LoVo (cell line): ENCODE results near the gene SUMO3.

Experiments
- DNase-seq: peaks from one replicate; pipeline ENCODE4 v3.0.0-alpha.2; 2016; ENCODE audit warnings: low spot score

Gene SUMO3

DNA sequence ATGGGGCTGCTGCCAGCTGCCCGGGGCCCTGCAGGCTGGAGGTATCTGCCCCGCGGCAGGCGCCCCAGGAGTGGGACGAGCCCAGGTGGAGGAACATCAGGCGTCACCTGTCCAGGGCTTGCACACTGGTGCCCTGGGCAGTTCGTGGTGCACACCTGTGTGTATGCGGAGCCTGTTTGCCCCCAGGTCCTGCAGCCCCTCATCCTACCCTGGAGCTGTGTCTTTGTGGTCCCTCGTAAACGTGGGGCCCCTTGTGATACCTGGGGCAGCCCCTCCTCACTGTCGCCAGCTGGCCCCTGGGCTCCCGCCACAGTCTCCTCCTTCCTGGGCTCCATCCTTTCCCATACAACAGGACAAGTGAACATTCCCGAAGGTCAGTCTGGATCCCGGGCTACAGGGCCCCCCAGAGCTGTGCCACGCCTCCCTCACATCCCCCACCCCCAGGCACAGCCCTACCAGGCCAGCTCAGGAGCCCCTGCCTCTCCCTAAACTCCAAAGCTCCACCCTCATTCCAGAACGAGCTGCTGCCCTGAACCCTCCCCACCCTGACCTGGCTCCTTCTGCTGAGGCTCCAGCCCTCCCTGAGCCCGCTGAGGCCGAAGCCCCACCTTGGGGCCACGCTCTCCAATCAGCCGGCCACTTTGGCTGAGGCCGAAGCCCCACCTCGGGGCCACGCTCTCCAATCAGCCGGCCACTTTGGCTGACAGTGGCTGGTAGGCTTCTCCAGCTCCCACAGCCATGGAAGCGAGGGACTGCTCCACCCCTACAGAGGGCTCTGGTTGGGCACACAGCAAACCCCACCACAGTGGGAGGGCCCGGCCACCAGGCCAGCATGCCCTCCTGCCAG lies 58.9 kb downstream of the SUMO3 start:
- no peak for DNase-seq

DNA sequence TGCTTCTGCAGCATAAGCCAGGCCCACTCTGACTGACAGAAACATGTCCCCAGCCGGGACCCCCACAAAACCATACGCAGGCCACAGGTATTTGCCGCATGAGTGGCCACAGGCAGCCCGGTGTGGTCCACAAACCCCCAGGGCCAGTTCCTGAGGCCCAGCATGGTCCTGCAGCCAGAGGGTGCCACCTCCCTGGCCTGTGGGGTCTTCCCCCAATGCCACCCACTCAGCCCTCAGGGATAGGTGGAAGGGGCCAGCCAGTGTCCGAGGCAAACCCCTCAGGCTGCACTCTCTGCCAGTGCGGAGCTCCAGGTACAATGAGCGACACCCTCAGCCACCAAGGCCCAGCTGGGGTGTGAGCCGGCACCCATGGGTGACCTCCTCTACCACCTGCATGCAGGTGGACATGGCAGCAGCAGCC lies 59.7 kb downstream of the SUMO3 start:
- DNase-seq, result no peak

DNA sequence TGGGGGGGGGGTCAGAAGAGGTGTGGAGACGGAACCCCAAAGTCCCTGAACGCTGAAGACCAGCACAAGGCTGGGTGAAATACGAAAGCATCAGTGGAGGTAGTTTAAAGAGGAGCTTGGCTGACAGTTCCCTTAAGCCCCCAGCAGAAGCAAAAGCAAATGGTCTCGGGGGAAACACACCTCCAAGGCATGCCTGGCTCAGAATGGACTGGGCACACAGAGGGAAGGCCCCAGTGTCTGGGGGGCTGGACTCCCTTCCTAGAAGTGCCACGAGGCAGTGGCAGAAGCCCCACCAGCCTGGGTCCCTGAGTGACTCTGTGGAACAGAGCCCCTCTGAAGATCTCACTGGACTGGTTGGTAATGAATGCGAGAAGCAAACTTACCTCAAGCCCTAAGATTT lies 60.1 kb downstream of the SUMO3 start:
- no peak for DNase-seq

DNA sequence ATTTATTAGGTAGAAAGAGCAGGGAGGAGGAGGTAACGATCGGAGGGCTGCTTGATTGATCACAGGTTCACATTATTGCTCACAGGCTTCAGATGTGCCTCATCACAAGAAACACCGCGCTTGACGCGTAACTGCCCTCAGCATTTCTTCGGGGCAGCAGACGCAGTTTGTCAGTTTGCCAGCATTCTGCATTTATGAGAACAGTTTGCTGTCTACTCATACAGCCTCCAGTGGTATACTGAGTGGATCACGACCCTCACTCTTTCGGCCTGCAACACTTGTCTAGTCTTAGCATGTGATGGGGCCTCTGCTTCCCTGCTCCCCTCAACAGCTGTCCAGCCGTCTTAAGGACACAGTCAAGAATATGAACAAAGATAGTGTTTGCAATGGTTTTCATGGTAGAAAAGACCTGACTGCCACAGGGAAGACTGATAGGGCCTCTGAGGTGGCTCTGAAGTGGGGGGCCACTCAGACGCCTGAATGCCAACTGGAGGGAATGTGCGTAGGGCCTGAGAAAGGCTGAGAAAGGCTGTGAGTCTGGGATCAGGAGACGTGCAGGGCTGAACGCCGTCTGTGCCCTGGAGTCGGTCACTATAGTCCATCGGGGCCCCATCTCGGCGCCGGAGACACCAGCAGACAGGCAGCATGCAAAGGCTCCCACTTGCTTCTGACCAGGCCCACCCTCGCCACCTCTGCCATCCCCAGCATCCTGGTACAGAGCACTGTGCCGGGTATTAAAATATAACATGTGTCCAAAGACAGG lies 61.3 kb downstream of the SUMO3 start:
- no peak for DNase-seq
